GM19468 (cell line): Measurements from ENCODE around the gene ARHGAP40.

ENCODE experiments used
- ATAC-seq: cut with Tn5 transposase; IDR thresholded peaks from one replicate; pipeline ENCODE4 v1.9.1; 2021; ENCODE audit warnings: mild to moderate bottlenecking, moderate library complexity, moderate number of reproducible peaks; ENCODE audit not compliant: unreplicated experiment; ENCODE audit errors: extremely low read depth

Gene ARHGAP40

GRCh38 chr20:38612751-38613515, 11.3 kb downstream of the ARHGAP40 start:
- ATAC-seq: no peak

GRCh38 chr20:38615283-38615682, 13.7 kb downstream of the ARHGAP40 start:
- no peak for ATAC-seq

- ATAC-seq: no peak
Observed at GRCh38 chr20:38616457-38616856, 14.8 kb downstream of the ARHGAP40 start.

GRCh38 chr20:38617011-38617829, 15.6 kb downstream of the ARHGAP40 start:
- ATAC-seq: no peak

GRCh38 chr20:38617830-38618196, 16.2 kb downstream of the ARHGAP40 start:
- no peak for ATAC-seq

- ATAC-seq: no peak
Observed at GRCh38 chr20:38620441-38620840, 18.8 kb downstream of the ARHGAP40 start.

GRCh38 chr20:38623061-38623460, 21.5 kb downstream of the ARHGAP40 start:
- no peak for ATAC-seq

- no peak for ATAC-seq
Observed at GRCh38 chr20:38624084-38624483, 22.5 kb downstream of the ARHGAP40 start.

- ATAC-seq: no peak
Observed at GRCh38 chr20:38625896-38626295, 24.3 kb downstream of the ARHGAP40 start.

GRCh38 chr20:38626921-38627659, 25.5 kb downstream of the ARHGAP40 start:
- no peak for ATAC-seq

GRCh38 chr20:38628580-38629470, 27.2 kb downstream of the ARHGAP40 start:
- no peak for ATAC-seq

GRCh38 chr20:38629979-38630378, 28.4 kb downstream of the ARHGAP40 start:
- no peak for ATAC-seq

GRCh38 chr20:38630727-38631126, 29.1 kb downstream of the ARHGAP40 start:
- ATAC-seq: no peak

- no peak for ATAC-seq
Observed at GRCh38 chr20:38631155-38632022, 29.8 kb downstream of the ARHGAP40 start.

GRCh38 chr20:38633577-38634093, 32.0 kb downstream of the ARHGAP40 start:
- ATAC-seq: peak; percentile 46

GRCh38 chr20:38635721-38636288, 34.2 kb downstream of the ARHGAP40 start:
- ATAC-seq: no peak

- no peak for ATAC-seq
Observed at GRCh38 chr20:38640521-38640920, 38.9 kb downstream of the ARHGAP40 start.

GRCh38 chr20:38642498-38642897, 40.9 kb downstream of the ARHGAP40 start:
- no peak for ATAC-seq
